ENCODE results near the gene PCCA.
"Not testable (repeated sequence)": the region's sequence is repeated elsewhere in the genome, so short reads cannot be mapped to it uniquely, and the experiment has no call there.

GRCh38 chr13:100150711-100151110, 61.8 kb downstream of the PCCA start:
- TF ChIP-seq CTCF (conservative IDR thresholded peaks at IDR 0.05); ZFX (IDR thresholded peaks at IDR 0.05): not testable (repeated sequence)
